GM19193 (cell line): ENCODE data around the gene IL1F10.

Experiments used
- POLR2A ChIP-seq: IDR thresholded peaks from 4 replicates; pipeline ENCODE4 v1.6.1; 2011; ENCODE audit not compliant: insufficient read depth, insufficient read length; ENCODE audit errors: extremely low read depth

IL1F10 gene

GRCh38 chr2:113067681-113068080, at the start of gene IL1F10:
Gene IL1F10 (plus strand): TSS chr2:113067970. CDS start chr2:113072739, 4,769 bp downstream.
- no peak for TF ChIP-seq POLR2A

GRCh38 chr2:113018509-113018908, 49.3 kb upstream of the IL1F10 start:
- TF ChIP-seq POLR2A: no peak

GRCh38 chr2:113021312-113021711, 46.5 kb upstream of the IL1F10 start:
- no peak for TF ChIP-seq POLR2A

GRCh38 chr2:113024764-113025163, 43.0 kb upstream of the IL1F10 start:
- no peak for TF ChIP-seq POLR2A

- no peak for TF ChIP-seq POLR2A
Measured at GRCh38 chr2:113025737-113026136, 42.0 kb upstream of the IL1F10 start.

GRCh38 chr2:113027691-113028090, 40.1 kb upstream of the IL1F10 start:
- TF ChIP-seq POLR2A: no peak

GRCh38 chr2:113028112-113028511, 39.7 kb upstream of the IL1F10 start:
- TF ChIP-seq POLR2A: no peak

GRCh38 chr2:113032737-113033136, 35.0 kb upstream of the IL1F10 start:
- no peak for TF ChIP-seq POLR2A

GRCh38 chr2:113034016-113034415, 33.8 kb upstream of the IL1F10 start:
- TF ChIP-seq POLR2A: no peak

- no peak for TF ChIP-seq POLR2A
Measured at GRCh38 chr2:113036763-113037162, 31.0 kb upstream of the IL1F10 start.

GRCh38 chr2:113038291-113038690, 29.5 kb upstream of the IL1F10 start:
- no peak for TF ChIP-seq POLR2A

GRCh38 chr2:113039158-113039557, 28.6 kb upstream of the IL1F10 start:
- TF ChIP-seq POLR2A: no peak

GRCh38 chr2:113039719-113040118, 28.1 kb upstream of the IL1F10 start:
- no peak for TF ChIP-seq POLR2A

- TF ChIP-seq POLR2A: no peak
Measured at GRCh38 chr2:113041871-113042270, 25.9 kb upstream of the IL1F10 start.

GRCh38 chr2:113046465-113046864, 21.3 kb upstream of the IL1F10 start:
- no peak for TF ChIP-seq POLR2A

GRCh38 chr2:113050921-113051895, 16.6 kb upstream of the IL1F10 start:
- no peak for TF ChIP-seq POLR2A
